Natural killer cell (primary cell): ENCODE results near the gene ZIC1. TPM values are rescaled to one million over a fixed set of nuclear protein-coding genes. Genes with fewer than 3 reads are reported as not detected.

Source experiments
- ATAC-seq, 3 donors: fragments of 150-1000 bp in 2 of 3; fragments of 200-7000 bp in 1 of 3; cut with Tn5 transposase; 1 replicate in 1 of 3; 2 replicates in 2 of 3; pipeline ENCODE4 v1.10.0; 2021; ENCODE audit warnings: mild to moderate bottlenecking in 2 of 3, moderate library complexity in 2 of 3
- DNase-seq, 2 donors: peaks; one replicate each; pipeline versions ENCODE4 v3.0.0 to v3.0.0-alpha.2; 2013 to 2021; ENCODE audit warnings: mixed read lengths in 1 of 2
- H3K27ac ChIP-seq: one replicate; pipeline ENCODE4 v1.5.1; 2013; ENCODE audit warnings: mild to moderate bottlenecking, low read length
- H3K27me3 ChIP-seq: one replicate; pipeline ENCODE4 v1.6.1; 2013; ENCODE audit warnings: low read length; ENCODE audit not compliant: control insufficient read depth, insufficient read depth
- H3K36me3 ChIP-seq: one replicate; pipeline ENCODE4 v1.6.1; 2013; ENCODE audit warnings: low read length; ENCODE audit not compliant: control insufficient read depth, insufficient read depth
- H3K4me1 ChIP-seq: one replicate; pipeline ENCODE4 v1.6.1; 2013; ENCODE audit warnings: low read length; ENCODE audit not compliant: control insufficient read depth, insufficient read depth
- H3K4me3 ChIP-seq: one replicate; pipeline ENCODE4 v1.5.1; 2013; ENCODE audit warnings: low read length
- H3K9me3 ChIP-seq: one replicate; pipeline ENCODE4 v1.6.1; 2013; ENCODE audit warnings: low read length; ENCODE audit not compliant: control insufficient read depth, insufficient read depth
- H3K27ac Mint-ChIP-seq, 2 donors: one replicate each; pipeline ENCODE4 v1.8.0; 2022; ENCODE audit warnings: mild to moderate bottlenecking in 2 of 2, mixed read lengths in 2 of 2, moderate library complexity in 1 of 2
- H3K27me3 Mint-ChIP-seq, 2 donors: one replicate each; pipeline ENCODE4 v1.8.0; 2022; ENCODE audit warnings: low read depth in 2 of 2, mixed read lengths in 2 of 2
- H3K36me3 Mint-ChIP-seq: one replicate; pipeline ENCODE4 v1.8.0; 2022; ENCODE audit warnings: mixed read lengths
- H3K4me1 Mint-ChIP-seq, 2 donors: one replicate each; pipeline ENCODE4 v1.8.0; 2022; ENCODE audit warnings: mixed read lengths in 2 of 2
- H3K4me3 Mint-ChIP-seq: one replicate; pipeline ENCODE4 v1.8.0; 2022; ENCODE audit warnings: mild to moderate bottlenecking, moderate library complexity, mixed read lengths
- H3K9me3 Mint-ChIP-seq, 2 donors: one replicate each; pipeline ENCODE4 v1.8.0; 2022; ENCODE audit warnings: mixed read lengths in 2 of 2
- WGBS: methylation state at CpG from one replicate; pipeline ENCODE4 v1.1.7; 2013; ENCODE audit warnings: missing lambda C conversion rate; ENCODE audit not compliant: insufficient coverage; 5-methylcytosine and 5-hydroxymethylcytosine counted together
- intact Hi-C: fragments of 100-400 bp; cut with micrococcal nuclease; formaldehyde crosslinking; loops from one replicate; pipeline ENCODE4 v1.14.2; 2022
- total RNA-seq, 4 donors: library from RNA; stranded (reverse); fragments of 120-200 nt in 1 of 4; gene quantifications; one replicate each; pipeline versions ENCODE4 v1.2.3 to v1.2.4, GENCODE V29; 2013 to 2022
- TF ChIP-seq, protein P1 (sequence below): fragments of 200-600 bp; IDR thresholded peaks from one replicate; pipeline ENCODE4 v1.8.0; 2022; ENCODE audit warnings: antibody characterized with exemption

Gene ZIC1
- total RNA-seq, 3 donors from 2014 or later (not counting 1 experiment from before 2014, with no cell fraction given): not detected

DNA sequence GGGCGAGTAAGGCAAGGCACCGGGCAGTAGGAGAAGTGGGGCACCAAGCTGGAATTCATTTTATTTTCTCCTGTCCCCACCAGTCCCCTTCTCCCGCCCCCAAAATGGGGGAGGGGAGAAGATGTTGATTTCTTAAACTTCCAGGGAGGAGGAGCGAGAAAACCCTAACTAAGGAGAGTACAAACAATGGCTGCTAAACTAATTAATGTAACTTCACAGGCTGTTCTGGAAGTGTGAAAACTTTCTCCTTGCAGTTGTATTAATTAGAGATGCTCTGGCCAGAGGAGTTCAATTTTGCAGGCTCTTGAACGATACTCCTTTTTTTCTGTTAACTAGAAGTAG is 14.3 kb upstream of the ZIC1 start:
- H3K27ac ChIP-seq: no peak overlapping the region
- Mint-ChIP-seq H3K4me3 (no peak overlapping the region), H3K4me1 (peaks cover 0 to 5% of the 10 kb centered on the region in 2 donors), H3K27ac (no peak overlapping the region), H3K9me3 (peaks cover 2 to 3% of the 10 kb centered on the region in 2 donors), H3K27me3 (peaks cover 55 to 63% of the 10 kb centered on the region in 2 donors), H3K36me3 (peaks cover 10% of the 10 kb centered on the region)
- H3K4me1 ChIP-seq: no peaks in the 10 kb centered on the region
- no peak for ATAC-seq
- H3K27me3 ChIP-seq: peaks cover 66% of the 10 kb centered on the region
- H3K36me3 ChIP-seq: no peaks in the 10 kb centered on the region
- 24% methylated on average over 4 of the region's 5 CpGs for WGBS
- TF ChIP-seq, protein P1, sequence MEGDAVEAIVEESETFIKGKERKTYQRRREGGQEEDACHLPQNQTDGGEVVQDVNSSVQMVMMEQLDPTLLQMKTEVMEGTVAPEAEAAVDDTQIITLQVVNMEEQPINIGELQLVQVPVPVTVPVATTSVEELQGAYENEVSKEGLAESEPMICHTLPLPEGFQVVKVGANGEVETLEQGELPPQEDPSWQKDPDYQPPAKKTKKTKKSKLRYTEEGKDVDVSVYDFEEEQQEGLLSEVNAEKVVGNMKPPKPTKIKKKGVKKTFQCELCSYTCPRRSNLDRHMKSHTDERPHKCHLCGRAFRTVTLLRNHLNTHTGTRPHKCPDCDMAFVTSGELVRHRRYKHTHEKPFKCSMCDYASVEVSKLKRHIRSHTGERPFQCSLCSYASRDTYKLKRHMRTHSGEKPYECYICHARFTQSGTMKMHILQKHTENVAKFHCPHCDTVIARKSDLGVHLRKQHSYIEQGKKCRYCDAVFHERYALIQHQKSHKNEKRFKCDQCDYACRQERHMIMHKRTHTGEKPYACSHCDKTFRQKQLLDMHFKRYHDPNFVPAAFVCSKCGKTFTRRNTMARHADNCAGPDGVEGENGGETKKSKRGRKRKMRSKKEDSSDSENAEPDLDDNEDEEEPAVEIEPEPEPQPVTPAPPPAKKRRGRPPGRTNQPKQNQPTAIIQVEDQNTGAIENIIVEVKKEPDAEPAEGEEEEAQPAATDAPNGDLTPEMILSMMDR: no peak
- peaks cover 43% of the 10 kb centered on the region for H3K9me3 ChIP-seq
- H3K4me3 ChIP-seq: no peak overlapping the region
- no peak for DNase-seq
- intact Hi-C loops: no loop called here

DNA sequence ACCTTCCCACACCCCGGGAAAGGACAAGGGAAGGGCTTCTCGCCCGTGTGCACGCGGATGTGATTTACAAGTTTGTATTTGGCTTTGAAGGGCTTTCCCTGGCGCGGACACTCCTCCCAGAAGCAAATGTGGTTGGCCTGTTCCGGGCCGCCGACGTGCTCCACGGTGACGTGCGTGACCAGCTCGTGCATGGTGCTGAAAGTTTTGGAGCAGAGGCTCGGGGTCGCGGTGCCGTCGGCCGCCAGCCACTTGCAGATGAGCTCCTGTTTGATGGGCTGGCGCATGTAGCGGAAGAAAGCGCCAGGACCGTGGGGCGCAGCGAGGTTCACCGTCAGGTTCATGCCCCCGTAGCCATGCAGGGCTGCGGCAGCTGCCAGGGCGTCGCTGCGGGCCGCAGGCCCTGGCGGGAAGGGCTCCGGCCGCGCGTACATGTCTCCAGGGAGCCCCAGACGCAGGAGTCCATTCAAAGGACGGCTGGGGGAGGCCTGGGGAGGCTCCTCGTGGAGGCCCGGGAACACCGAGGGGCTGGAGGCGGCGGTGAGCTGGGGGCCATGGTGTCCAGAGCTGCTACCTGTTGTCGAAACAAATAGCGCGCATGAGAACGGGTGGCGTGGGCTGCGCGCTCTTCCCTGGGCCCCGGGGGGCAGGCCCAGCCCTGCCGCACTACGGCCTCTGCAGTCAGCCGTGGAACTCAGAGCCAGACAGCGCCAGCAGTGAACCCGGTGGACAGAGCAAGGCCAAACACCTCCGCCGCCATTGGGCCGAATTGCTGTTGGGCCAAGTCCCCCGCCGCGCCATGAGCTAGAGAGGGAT is 13.1 kb upstream of the ZIC1 start:
- peaks cover 2 to 3% of the 10 kb centered on the region in 2 donors for H3K9me3 Mint-ChIP-seq
- peaks cover 0 to 5% of the 10 kb centered on the region in 2 donors for H3K4me1 Mint-ChIP-seq
- peaks cover 59 to 60% of the 10 kb centered on the region in 2 donors for H3K27me3 Mint-ChIP-seq
- H3K27ac Mint-ChIP-seq: no peak overlapping the region
- Histone ChIP-seq H3K27ac (no peak overlapping the region), H3K9me3 (peaks cover 34% of the 10 kb centered on the region), H3K27me3 (peaks cover 60% of the 10 kb centered on the region), H3K4me1 (no peaks in the 10 kb centered on the region), H3K4me3 (no peak overlapping the region), H3K36me3 (no peaks in the 10 kb centered on the region)
- ATAC-seq (no peak), DNase-seq (no peak)
- TF ChIP-seq, protein P1: no peak
- WGBS: 14% methylated on average over 65 of the region's 65 CpGs
- no peak overlapping the region for H3K4me3 Mint-ChIP-seq
- intact Hi-C loops: no loop called here
- H3K36me3 Mint-ChIP-seq: peaks cover 7% of the 10 kb centered on the region

DNA sequence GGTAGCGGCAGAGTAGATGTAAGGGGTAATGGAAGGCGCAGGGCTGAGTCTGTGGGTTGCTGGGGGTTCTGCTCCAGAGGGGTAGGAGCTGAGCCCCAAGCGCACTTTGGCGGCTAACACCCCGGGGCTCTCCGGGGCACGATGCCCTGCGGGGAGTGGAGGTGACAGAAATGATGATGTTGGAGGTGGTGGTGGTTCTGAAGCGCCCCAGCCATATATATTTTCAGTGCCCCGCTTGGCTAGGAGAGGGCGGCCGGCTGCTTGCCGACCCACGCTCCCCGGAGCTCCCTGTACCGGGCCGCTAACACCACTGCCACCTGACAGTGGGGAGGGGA is 12.5 kb upstream of the ZIC1 start:
- Mint-ChIP-seq H3K4me3 (no peak overlapping the region), H3K9me3 (peaks cover 2 to 3% of the 10 kb centered on the region in 2 donors), H3K36me3 (peaks cover 7% of the 10 kb centered on the region), H3K27me3 (peaks cover 57 to 60% of the 10 kb centered on the region in 2 donors), H3K4me1 (peaks cover 0 to 5% of the 10 kb centered on the region in 2 donors), H3K27ac (no peak overlapping the region)
- no peaks in the 10 kb centered on the region for H3K4me1 ChIP-seq
- intact Hi-C loops: no loop called here
- H3K27me3 ChIP-seq: peaks cover 56% of the 10 kb centered on the region
- DNase-seq (no peak), ATAC-seq (no peak)
- TF ChIP-seq, protein P1: no peak
- WGBS: 14% methylated on average over 13 of the region's 17 CpGs
- no peak overlapping the region for H3K4me3 ChIP-seq
- no peaks in the 10 kb centered on the region for H3K36me3 ChIP-seq
- peaks cover 31% of the 10 kb centered on the region for H3K9me3 ChIP-seq
- H3K27ac ChIP-seq: no peak overlapping the region
